IMR-90 (cell line): ENCODE data around the gene GABBR2. TPM values are rescaled to one million over a fixed set of nuclear protein-coding genes. Genes with fewer than 3 reads are reported as not detected.

Source experiments
- ATAC-seq: fragments of 200-7000 bp; cut with Tn5 transposase; 2 replicates; pipeline ENCODE4 v1.9.1; 2020; ENCODE audit warnings: low read depth, mild to moderate bottlenecking, moderate library complexity
- BruUV-seq: library from RNA; stranded (reverse); fragments of 400-500 nt; replicated peaks from 2 replicates; lab custom pipeline; 2021; lab: Mats Ljungman, UMichigan
- CTCF ChIA-PET: fragments of 300-600 bp; formaldehyde crosslinking; extraction: SDS; loops from one replicate; lab custom pipeline; 2021; ENCODE audit warnings: antibody characterized with exemption; lab: Yijun Ruan, JAX
- POLR2A ChIA-PET: fragments of 300-600 bp; sonication (Branson Sonifier 250); formaldehyde crosslinking; loops from one replicate; lab custom pipeline; 2022; ENCODE audit warnings: antibody characterized with exemption; ENCODE audit not compliant: unreplicated experiment; lab: Charles Lee
- DNase-seq: peaks from one replicate; pipeline ENCODE4 v3.0.0; 2013
- H2AFZ ChIP-seq: replicated peaks from 2 replicates; pipeline ENCODE3; 2013; ENCODE audit warnings: low read length, mild to moderate bottlenecking; ENCODE audit not compliant: poor library complexity
- H2AK5ac ChIP-seq: 2 replicates; pipeline ENCODE4 v1.6.1; 2013; ENCODE audit warnings: low read depth, low read length, inconsistent platforms
- H2AK9ac ChIP-seq: replicated peaks from 2 replicates; pipeline ENCODE3; 2013; ENCODE audit warnings: mild to moderate bottlenecking, low read depth, low read length, moderate library complexity; ENCODE audit not compliant: poor library complexity
- H2BK120ac ChIP-seq: 2 replicates; pipeline ENCODE4 v1.6.1; 2013; ENCODE audit warnings: low read depth, low read length, inconsistent platforms
- H2BK15ac ChIP-seq: 3 replicates; pipeline ENCODE4 v1.6.1; 2013; ENCODE audit warnings: low read depth, low read length, inconsistent platforms
- H2BK20ac ChIP-seq: 2 replicates; pipeline ENCODE4 v1.6.1; 2013; ENCODE audit warnings: low read depth, mild to moderate bottlenecking, inconsistent platforms, low read length, moderate library complexity
- H2BK5ac ChIP-seq: 2 replicates; pipeline ENCODE4 v1.6.1; 2013; ENCODE audit warnings: mild to moderate bottlenecking, low read depth, low read length, inconsistent platforms; ENCODE audit not compliant: poor library complexity, severe bottlenecking
- H3K14ac ChIP-seq: replicated peaks from 2 replicates; pipeline ENCODE4 v1.6.1; 2013; ENCODE audit warnings: low read depth, low read length, inconsistent platforms
- H3K18ac ChIP-seq: 2 replicates; pipeline ENCODE4 v1.6.1; 2013; ENCODE audit warnings: low read depth, low read length, control low read depth
- H3K23ac ChIP-seq: 2 replicates; pipeline ENCODE4 v1.6.1; 2013; ENCODE audit warnings: low read depth, low read length, inconsistent platforms
- H3K27ac ChIP-seq: 2 replicates; pipeline ENCODE4 v1.5.1; 2013; ENCODE audit warnings: mild to moderate bottlenecking, control low read depth, low read length; ENCODE audit not compliant: insufficient read depth
- H3K27me3 ChIP-seq: 2 replicates; pipeline ENCODE4 v1.6.1; 2013; ENCODE audit warnings: low read length; ENCODE audit not compliant: control insufficient read depth, insufficient read depth
- H3K36me3 ChIP-seq: 2 replicates; pipeline ENCODE4 v1.6.1; 2013; ENCODE audit warnings: low read length, mixed read lengths; ENCODE audit not compliant: control insufficient read depth, insufficient read depth
- H3K4ac ChIP-seq: 2 replicates; pipeline ENCODE4 v1.6.1; 2013; ENCODE audit warnings: low read depth, low read length, inconsistent platforms
- H3K4me1 ChIP-seq: 2 replicates; pipeline ENCODE4 v1.6.1; 2013; ENCODE audit warnings: low read length, mixed read lengths; ENCODE audit not compliant: control insufficient read depth, insufficient read depth
- H3K4me2 ChIP-seq: 2 replicates; pipeline ENCODE4 v1.6.1; 2013; ENCODE audit warnings: low read depth, mild to moderate bottlenecking, control low read depth, low read length, moderate library complexity
- H3K4me3 ChIP-seq: 2 replicates; pipeline ENCODE4 v1.5.1; 2013; ENCODE audit warnings: low read depth, mild to moderate bottlenecking, control low read depth, low read length, moderate library complexity; ENCODE audit not compliant: insufficient read depth
- H3K56ac ChIP-seq: 2 replicates; pipeline ENCODE4 v1.6.1; 2013; ENCODE audit warnings: low read length, inconsistent platforms; ENCODE audit not compliant: insufficient read depth; ENCODE audit errors: extremely low read depth
- H3K79me1 ChIP-seq, 2 experiments: 2 replicates each; pipeline ENCODE4 v1.6.1; 2013; ENCODE audit warnings: low read length in 2 of 2, inconsistent platforms in 1 of 2, low read depth in 1 of 2
- H3K9ac ChIP-seq: 2 replicates; pipeline ENCODE4 v1.6.1; 2013; ENCODE audit warnings: low read depth, low read length, control low read depth
- H3K9me1 ChIP-seq: 2 replicates; pipeline ENCODE4 v1.6.1; 2013; ENCODE audit warnings: low read length, inconsistent platforms; ENCODE audit not compliant: insufficient read depth
- H3K9me3 ChIP-seq: 2 replicates; pipeline ENCODE4 v1.6.1; 2013; ENCODE audit warnings: low read length; ENCODE audit not compliant: control insufficient read depth, insufficient read depth
- H4K20me1 ChIP-seq: 2 replicates; pipeline ENCODE4 v1.6.1; 2013; ENCODE audit warnings: low read length, inconsistent platforms; ENCODE audit not compliant: insufficient read depth
- H4K5ac ChIP-seq: 2 replicates; pipeline ENCODE4 v1.6.1; 2013; ENCODE audit warnings: mild to moderate bottlenecking, low read depth, low read length, control low read depth
- H4K8ac ChIP-seq, 2 experiments: 2 replicates each; pipeline ENCODE4 v1.6.1; 2013; ENCODE audit warnings: low read depth in 2 of 2, low read length in 2 of 2, control low read depth in 1 of 2, inconsistent platforms in 1 of 2
- H4K91ac ChIP-seq: 2 replicates; pipeline ENCODE4 v1.6.1; 2013; ENCODE audit warnings: low read depth, low read length, inconsistent platforms; ENCODE audit not compliant: insufficient read depth
- FOS ChIP-seq: fragments of 150-350 bp; IDR thresholded peaks from 2 replicates; pipeline ENCODE4 v1.6.1; 2016; ENCODE audit warnings: low read depth, low read length
- MAFK ChIP-seq: IDR thresholded peaks from 2 replicates; pipeline ENCODE4 v1.6.1; 2012; ENCODE audit warnings: low read depth, low read length, improper control_type of control experiment
- MAZ ChIP-seq: IDR thresholded peaks from 2 replicates; pipeline ENCODE4 v1.6.1; 2012; ENCODE audit warnings: low read depth, mild to moderate bottlenecking, low read length, improper control_type of control experiment, moderate library complexity, borderline replicate concordance
- MXI1 ChIP-seq: IDR thresholded peaks from 2 replicates; pipeline ENCODE4 v1.6.1; 2012; ENCODE audit warnings: low read depth, mild to moderate bottlenecking, low read length, moderate library complexity, borderline replicate concordance
- POLR2A ChIP-seq: IDR thresholded peaks from 2 replicates; pipeline ENCODE4 v1.6.1; 2012; ENCODE audit warnings: mild to moderate bottlenecking, low read depth, low read length
- RCOR1 ChIP-seq: IDR thresholded peaks from 2 replicates; pipeline ENCODE4 v1.6.1; 2012; ENCODE audit warnings: mild to moderate bottlenecking, low read length, improper control_type of control experiment; ENCODE audit not compliant: insufficient replicate concordance
- WGBS, 2 experiments: methylation state at CpG; one replicate each; pipeline versions ENCODE4 v1.1.5 to v1.1.7; 2013; ENCODE audit warnings: missing lambda C conversion rate in 2 of 2; ENCODE audit not compliant: insufficient read length in 1 of 2; ENCODE audit errors: extremely low coverage in 2 of 2; 5-methylcytosine and 5-hydroxymethylcytosine counted together
- dilution Hi-C: fragments of 300-500 bp; cut with HindIII; formaldehyde crosslinking; loops from one replicate; pipeline ENCODE4 v1.14.3; 2018; ENCODE audit warnings: low sequenced_read_pairs; ENCODE audit not compliant: unreplicated experiment
- in situ Hi-C: fragments of 300-500 bp; cut with MboI; formaldehyde crosslinking; loops from 3 replicates; pipeline ENCODE4 v1.14.3; 2019; ENCODE audit warnings: low sequenced_read_pairs, inconsistent platforms, mixed read lengths
- intact Hi-C: fragments of 100-400 bp; cut with micrococcal nuclease; formaldehyde crosslinking; loops from 2 replicates; pipeline ENCODE4 v1.10.0; 2022
- polyA plus RNA-seq, 3 experiments: library from polyadenylated mRNA; depleted of rRNA; stranded (reverse); fragments of >200 nt; gene quantifications; 2 replicates each; pipeline ENCODE4 v1.2.3, GENCODE V29; 2012; ENCODE audit warnings: low replicate concordance in 1 of 3
- total RNA-seq: library from RNA; depleted of rRNA; stranded (reverse); fragments of >200 nt; gene quantifications from 2 replicates; pipeline ENCODE4 v1.2.3, GENCODE V29; 2012

Gene GABBR2
- total and polyA plus RNA-seq, 2 of the 4 experiments (the other 2 are of a cell fraction), result 14.2 to 20.3 TPM

- Histone ChIP-seq H4K5ac (no peak overlapping the region), H2BK20ac (peak overlapping the region; percentile 93), H3K27ac (peak overlapping the region; percentile 40; the same call in 1 of the 2 replicates), H3K4me3 (no peak overlapping the region), H3K56ac (no peak overlapping the region), H4K20me1 (no peaks in the 10 kb centered on the region), H2AK5ac (no peak overlapping the region), H3K23ac (peak overlapping the region; percentile 92; the same call in 1 of the 2 replicates), H3K36me3 (no peaks in the 10 kb centered on the region), H2BK15ac (peak overlapping the region; percentile 56; the same call in 2 of the 3 replicates), H3K4me2 (no peak overlapping the region; the same call in 1 of the 2 replicates), H3K9me1 (peaks cover 31% of the 10 kb centered on the region), H2BK120ac (peak overlapping the region; percentile 97), H3K4me1 (peaks cover 12% of the 10 kb centered on the region), H4K91ac (0 out of 2 replicates have a peak overlapping the region, but pooled peaks have one; percentile 3), H2BK5ac (peak overlapping the region; percentile 98), H4K8ac (peak overlapping the region; percentile 59 to 79; a peak in 2 of 4 replicates), H3K27me3 (no peaks in the 10 kb centered on the region), H3K79me1 (peaks cover 6 to 50% of the 10 kb centered on the region in 2 experiments; a peak in 3 of 4 replicates), H3K9ac (no peak overlapping the region), H3K9me3 (no peaks in the 10 kb centered on the region), H3K14ac (peak overlapping the region; percentile 90), H2AK9ac (no peak overlapping the region), H2AFZ (no peak overlapping the region), H3K18ac (peak overlapping the region; percentile 95; the same call in 1 of the 2 replicates), H3K4ac (peak overlapping the region; percentile 89; the same call in 1 of the 2 replicates)
- peak; percentile 87 for ATAC-seq
- 27% methylated on average over 3 of the region's 6 CpGs; no CpG with 5 or more reads in 1 of the 2 experiments for WGBS, 2 experiments
- no TSS peak for BruUV-seq
- dilution Hi-C loops, result no loop called here
- peak; percentile 97 for DNase-seq
- in situ Hi-C loops, result no loop called here
- CTCF ChIA-PET, result no interaction called here
- POLR2A ChIA-PET, result interaction anchor here (0.6 kb wide), 1 partner anchor 186 kb away, joined by 9 read pairs; no protein-coding TSS in a partner anchor
- no peak for TF ChIP-seq POLR2A
- no peak for TF ChIP-seq RCOR1
- TF ChIP-seq MXI1, result no peak
- TF ChIP-seq MAFK, result peak; percentile 31; the same call in 1 of the 2 replicates
- TF ChIP-seq FOS, result peak; percentile 82
- TF ChIP-seq MAZ, result no peak
- intact Hi-C loops, result loop anchor here (5.0 kb wide), 1 partner anchor 41 kb away; no protein-coding TSS in a partner anchor
Measured at GRCh38 chr9:98330831-98331230, 377.9 kb downstream of the GABBR2 start.
